Activated naive CD8-positive, alpha-beta T cell (primary cell): ENCODE data around the gene PRMT1.
A peak's percentile ranks its signal among the peaks of the same experiment; 100 is the strongest.

Experiments used
- H3K27ac Mint-ChIP-seq: one replicate; pipeline ENCODE4 v1.8.0; 2021; ENCODE audit warnings: mixed read lengths
- H3K27me3 Mint-ChIP-seq: one replicate; pipeline ENCODE4 v1.8.0; 2021; ENCODE audit warnings: mixed read lengths
- H3K36me3 Mint-ChIP-seq: one replicate; pipeline ENCODE4 v1.8.0; 2021; ENCODE audit warnings: mixed read lengths
- H3K4me1 Mint-ChIP-seq: one replicate; pipeline ENCODE4 v1.8.0; 2021; ENCODE audit warnings: low read depth, mixed read lengths
- H3K4me3 Mint-ChIP-seq: one replicate; pipeline ENCODE4 v1.8.0; 2021; ENCODE audit warnings: mild to moderate bottlenecking, mixed read lengths
- H3K9me3 Mint-ChIP-seq: one replicate; pipeline ENCODE4 v1.8.0; 2021; ENCODE audit warnings: low read depth, mixed read lengths

PRMT1 gene

GRCh38 chr19:49658139-49658517, 18.9 kb upstream of the PRMT1 start:
- H3K27me3 Mint-ChIP-seq = no peaks in the 10 kb centered on the region
- H3K4me1 Mint-ChIP-seq = peaks cover 10% of the 10 kb centered on the region
- H3K27ac Mint-ChIP-seq = no peak overlapping the region
- H3K9me3 Mint-ChIP-seq = no peaks in the 10 kb centered on the region
- H3K4me3 Mint-ChIP-seq = no peak overlapping the region
- H3K36me3 Mint-ChIP-seq = no peaks in the 10 kb centered on the region

GRCh38 chr19:49658566-49659442, 18.3 kb upstream of the PRMT1 start:
- H3K4me3 Mint-ChIP-seq = no peak overlapping the region
- H3K27me3 Mint-ChIP-seq = no peaks in the 10 kb centered on the region
- no peaks in the 10 kb centered on the region for H3K36me3 Mint-ChIP-seq
- no peaks in the 10 kb centered on the region for H3K9me3 Mint-ChIP-seq
- H3K27ac Mint-ChIP-seq = no peak overlapping the region
- H3K4me1 Mint-ChIP-seq = peaks cover 17% of the 10 kb centered on the region

- no peak overlapping the region for H3K27ac Mint-ChIP-seq
- H3K4me3 Mint-ChIP-seq = no peak overlapping the region
- H3K4me1 Mint-ChIP-seq = peaks cover 24% of the 10 kb centered on the region
- H3K9me3 Mint-ChIP-seq = no peaks in the 10 kb centered on the region
- H3K27me3 Mint-ChIP-seq = no peaks in the 10 kb centered on the region
- H3K36me3 Mint-ChIP-seq = no peaks in the 10 kb centered on the region
Measured at GRCh38 chr19:49660338-49660961, 16.6 kb upstream of the PRMT1 start.

- Mint-ChIP-seq H3K36me3 (no peaks in the 10 kb centered on the region), H3K4me3 (no peak overlapping the region), H3K4me1 (peaks cover 33% of the 10 kb centered on the region), H3K27me3 (no peaks in the 10 kb centered on the region), H3K9me3 (no peaks in the 10 kb centered on the region), H3K27ac (no peak overlapping the region)
Measured at GRCh38 chr19:49662011-49662410, 15.1 kb upstream of the PRMT1 start.

- no peaks in the 10 kb centered on the region for H3K9me3 Mint-ChIP-seq
- H3K27ac Mint-ChIP-seq = peak overlapping the region; percentile 96
- H3K4me1 Mint-ChIP-seq = peaks cover 39% of the 10 kb centered on the region
- H3K36me3 Mint-ChIP-seq = no peaks in the 10 kb centered on the region
- H3K4me3 Mint-ChIP-seq = peak overlapping the region; percentile 99
- no peaks in the 10 kb centered on the region for H3K27me3 Mint-ChIP-seq
Measured at GRCh38 chr19:49663224-49663623, 13.8 kb upstream of the PRMT1 start.

- no peaks in the 10 kb centered on the region for H3K36me3 Mint-ChIP-seq
- H3K27ac Mint-ChIP-seq = peak overlapping the region; percentile 96
- peaks cover 39% of the 10 kb centered on the region for H3K4me1 Mint-ChIP-seq
- no peaks in the 10 kb centered on the region for H3K9me3 Mint-ChIP-seq
- H3K4me3 Mint-ChIP-seq = peak overlapping the region; percentile 99
- no peaks in the 10 kb centered on the region for H3K27me3 Mint-ChIP-seq
Measured at GRCh38 chr19:49664171-49665035, 12.7 kb upstream of the PRMT1 start.

- Mint-ChIP-seq H3K4me3 (peak overlapping the region; percentile 99), H3K27ac (peak overlapping the region; percentile 96), H3K9me3 (no peaks in the 10 kb centered on the region), H3K4me1 (peaks cover 39% of the 10 kb centered on the region), H3K36me3 (peaks cover 2% of the 10 kb centered on the region), H3K27me3 (no peaks in the 10 kb centered on the region)
Measured at GRCh38 chr19:49665036-49665350, 12.1 kb upstream of the PRMT1 start.

- Mint-ChIP-seq H3K4me3 (peak within 1 kb of the TSS; percentile 99), H3K27me3 (no peaks in the 10 kb centered on the region), H3K36me3 (peaks cover 2% of the 10 kb centered on the region), H3K4me1 (peaks cover 35% of the 10 kb centered on the region), H3K9me3 (no peaks in the 10 kb centered on the region), H3K27ac (peak within 1 kb of the TSS; percentile 96)
Measured at GRCh38 chr19:49665351-49666119, 11.5 kb upstream of the PRMT1 start, which contains the start of the genes BCL2L12 and IRF3. TSS of gene BCL2L12 (plus strand) at chr19:49665933. CDS start at chr19:49666693, 760 bp downstream. TSS of gene IRF3 (minus strand) at chr19:49665857. CDS start at chr19:49664838, 1,019 bp downstream.

- Mint-ChIP-seq H3K4me3 (peak overlapping the region; percentile 99), H3K9me3 (no peaks in the 10 kb centered on the region), H3K27ac (peak overlapping the region; percentile 96), H3K27me3 (no peaks in the 10 kb centered on the region), H3K36me3 (peaks cover 2% of the 10 kb centered on the region), H3K4me1 (peaks cover 35% of the 10 kb centered on the region)
Measured at GRCh38 chr19:49666120-49666444, 11.0 kb upstream of the PRMT1 start.

- no peak overlapping the region for H3K27ac Mint-ChIP-seq
- H3K4me1 Mint-ChIP-seq = peaks cover 40% of the 10 kb centered on the region
- H3K9me3 Mint-ChIP-seq = no peaks in the 10 kb centered on the region
- H3K36me3 Mint-ChIP-seq = peaks cover 2% of the 10 kb centered on the region
- no peaks in the 10 kb centered on the region for H3K27me3 Mint-ChIP-seq
- peak overlapping the region; percentile 99 for H3K4me3 Mint-ChIP-seq
Measured at GRCh38 chr19:49667473-49667872, 9.6 kb upstream of the PRMT1 start.

- Mint-ChIP-seq H3K36me3 (peaks cover 2% of the 10 kb centered on the region), H3K4me1 (peaks cover 25% of the 10 kb centered on the region), H3K27me3 (no peaks in the 10 kb centered on the region)
Measured at GRCh38 chr19:49669516-49669915, 7.6 kb upstream of the PRMT1 start.

GRCh38 chr19:49672131-49672919, 4.7 kb upstream of the PRMT1 start:
- peaks cover 2% of the 10 kb centered on the region for H3K36me3 Mint-ChIP-seq
- no peak overlapping the region for H3K4me3 Mint-ChIP-seq
- H3K27ac Mint-ChIP-seq = no peak overlapping the region
- no peaks in the 10 kb centered on the region for H3K9me3 Mint-ChIP-seq
- no peaks in the 10 kb centered on the region for H3K27me3 Mint-ChIP-seq
- peaks cover 18% of the 10 kb centered on the region for H3K4me1 Mint-ChIP-seq

More at GRCh38 chr19:49669516-49669915, 7.6 kb upstream of the PRMT1 start:
- H3K9me3 Mint-ChIP-seq = no peaks in the 10 kb centered on the region
- H3K27ac Mint-ChIP-seq = no peak overlapping the region
- H3K4me3 Mint-ChIP-seq = no peak overlapping the region

- Mint-ChIP-seq H3K4me3 (peak overlapping the region; percentile 94), H3K36me3 (no peaks in the 10 kb centered on the region), H3K4me1 (peaks cover 34% of the 10 kb centered on the region), H3K27me3 (no peaks in the 10 kb centered on the region), H3K27ac (peak overlapping the region; percentile 99), H3K9me3 (no peaks in the 10 kb centered on the region)
Measured at GRCh38 chr19:49676136-49676783, 811 bp upstream of the PRMT1 start.
